ENCODE measurements around the gene CACNG6. TPM values are rescaled to one million over a fixed set of nuclear protein-coding genes. Genes with fewer than 3 reads are reported as not detected.

CACNG6 gene
- total and polyA plus RNA-seq, 10 donors = not detected

- Histone ChIP-seq H3K9me3 (no peaks in the 10 kb centered on the region), H3K4me1 (peaks cover 0 to 5% (median 0%) of the 10 kb centered on the region in 6 donors), H3K4me3 (no peak overlapping the region), H3K27ac (no peak overlapping the region), H3K36me3 (no peaks in the 10 kb centered on the region), H3K27me3 (replicated peaks in 1 of 7) (peaks cover 4 to 100% (median 57%) of the 10 kb centered on the region in 7 donors)
- TF ChIP-seq POLR2A (IDR thresholded peaks at IDR 0.05) (no peak), CTCF (IDR thresholded peaks at IDR 0.05 in 8 of 11, conservative IDR thresholded peaks at IDR 0.05 in 3 of 11) (no peak), POLR2AphosphoS5 (IDR thresholded peaks at IDR 0.05) (no peak)
- DNase-seq = no peak
- intact Hi-C loops (cut with DNase I; ENCODE audit: low total_unique reads) = no loop called here
- 4 to 9% (median 6%) methylated on average over 31 to 32 of the region's 32 CpGs for WGBS, 5 donors
Observed at GRCh38 chr19:53961523-53962356, 29.7 kb upstream of the CACNG6 start.

GRCh38 chr19:53962887-53963431, 28.5 kb upstream of the CACNG6 start, which contains the start of gene CACNG8:
CACNG8 (plus strand) TSS chr19:53962937.
- H3K27ac ChIP-seq = no peak within 1 kb of the TSS
- H3K36me3 ChIP-seq = no peaks in the 10 kb centered on the region
- WGBS, 5 donors = 4 to 7% (median 5%) methylated on average over 8 to 54 of the region's 55 CpGs
- TF ChIP-seq CTCF (IDR thresholded peaks at IDR 0.05 in 8 of 11, conservative IDR thresholded peaks at IDR 0.05 in 3 of 11) (no peak), POLR2AphosphoS5 (IDR thresholded peaks at IDR 0.05) (no peak), POLR2A (IDR thresholded peaks at IDR 0.05) (no peak)
- no peak for DNase-seq
- H3K4me3 ChIP-seq = no peak within 1 kb of the TSS
- H3K27me3 ChIP-seq (replicated peaks in 1 of 7) = peaks cover 4 to 100% (median 51%) of the 10 kb centered on the region in 7 donors
- peaks cover 0 to 5% (median 0%) of the 10 kb centered on the region in 6 donors for H3K4me1 ChIP-seq
- H3K9me3 ChIP-seq = no peaks in the 10 kb centered on the region
- intact Hi-C loops (cut with DNase I; ENCODE audit: low total_unique reads) = no loop called here

GRCh38 chr19:53965091-53965490, 26.3 kb upstream of the CACNG6 start:
- H3K27me3 ChIP-seq (replicated peaks in 1 of 7) = peaks cover 2 to 92% (median 35%) of the 10 kb centered on the region in 7 donors
- no peak for TF ChIP-seq POLR2AphosphoS5 (IDR thresholded peaks at IDR 0.05)
- no peak for TF ChIP-seq CTCF (IDR thresholded peaks at IDR 0.05 in 8 of 11, conservative IDR thresholded peaks at IDR 0.05 in 3 of 11)
- TF ChIP-seq POLR2A (IDR thresholded peaks at IDR 0.05) = no peak
- peaks cover 0 to 5% (median 0%) of the 10 kb centered on the region in 6 donors for H3K4me1 ChIP-seq
- H3K27ac ChIP-seq = no peak overlapping the region
- WGBS, 5 donors = 51 to 68% (median 54%) methylated on average over 11 of the region's 11 CpGs
- H3K9me3 ChIP-seq = no peaks in the 10 kb centered on the region
- intact Hi-C loops (cut with DNase I; ENCODE audit: low total_unique reads) = no loop called here
- no peak for DNase-seq
- peak overlapping the region in 1 of 8 donors; percentile 30 for H3K4me3 ChIP-seq
- H3K36me3 ChIP-seq = no peaks in the 10 kb centered on the region

- DNase-seq = no peak
- Histone ChIP-seq H3K36me3 (no peaks in the 10 kb centered on the region), H3K4me3 (no peak overlapping the region), H3K4me1 (peaks cover 0 to 9% (median 0%) of the 10 kb centered on the region in 6 donors), H3K27ac (no peak overlapping the region), H3K9me3 (no peaks in the 10 kb centered on the region), H3K27me3 (replicated peaks in 1 of 7) (peaks cover 0 to 86% (median 18%) of the 10 kb centered on the region in 7 donors)
- 68 to 81% (median 78%) methylated on average over 7 of the region's 7 CpGs for WGBS, 5 donors
- intact Hi-C loops (cut with DNase I; ENCODE audit: low total_unique reads) = no loop called here
- TF ChIP-seq POLR2A (IDR thresholded peaks at IDR 0.05) (no peak), POLR2AphosphoS5 (IDR thresholded peaks at IDR 0.05) (no peak), CTCF (IDR thresholded peaks at IDR 0.05 in 8 of 11, conservative IDR thresholded peaks at IDR 0.05 in 3 of 11) (no peak)
Observed at GRCh38 chr19:53966931-53967330, 24.5 kb upstream of the CACNG6 start.
